Subcutaneous adipose tissue (tissue), 4 donors: Measurements from ENCODE around the gene COL6A5. TPM values are rescaled to one million over a fixed set of nuclear protein-coding genes. Genes with fewer than 3 reads are reported as not detected.

ENCODE experiments used
- total RNA-seq, 4 donors: library from RNA; depleted of rRNA; stranded (reverse); fragments of >200 nt; gene quantifications; one replicate each; pipeline ENCODE4 v1.1.0, GENCODE V29; 2016
- TF ChIP-seq, protein P1 (sequence below): fragments of 450-650 bp; IDR thresholded peaks from one replicate; pipeline ENCODE4 v1.5.1; 2016; ENCODE audit warnings: low read depth, mild to moderate bottlenecking, control low read depth, antibody characterized with exemption, moderate library complexity

The COL6A5 gene
- total RNA-seq, 4 donors from 2014 or later = not detected

DNA sequence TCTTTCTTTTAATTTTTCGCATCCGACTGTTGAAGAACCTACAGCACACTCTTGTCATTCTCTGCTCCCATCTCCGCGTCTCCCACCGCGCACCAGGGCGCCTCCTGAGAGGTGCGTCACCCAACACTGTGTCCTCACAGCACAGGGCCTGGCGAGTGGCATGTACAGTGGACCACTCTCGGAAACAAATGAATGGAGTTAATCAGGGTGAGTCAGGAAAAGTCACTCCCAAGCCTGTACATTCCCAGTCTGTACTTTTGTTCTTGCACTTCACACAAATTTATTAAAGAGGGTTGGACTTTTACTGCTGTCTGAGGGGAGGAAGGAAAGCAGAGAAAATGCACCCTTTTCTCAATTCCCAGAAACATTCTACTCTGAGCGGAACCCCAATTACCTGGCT is 172.1 kb downstream of the COL6A5 start:
- TF ChIP-seq, protein P1, sequence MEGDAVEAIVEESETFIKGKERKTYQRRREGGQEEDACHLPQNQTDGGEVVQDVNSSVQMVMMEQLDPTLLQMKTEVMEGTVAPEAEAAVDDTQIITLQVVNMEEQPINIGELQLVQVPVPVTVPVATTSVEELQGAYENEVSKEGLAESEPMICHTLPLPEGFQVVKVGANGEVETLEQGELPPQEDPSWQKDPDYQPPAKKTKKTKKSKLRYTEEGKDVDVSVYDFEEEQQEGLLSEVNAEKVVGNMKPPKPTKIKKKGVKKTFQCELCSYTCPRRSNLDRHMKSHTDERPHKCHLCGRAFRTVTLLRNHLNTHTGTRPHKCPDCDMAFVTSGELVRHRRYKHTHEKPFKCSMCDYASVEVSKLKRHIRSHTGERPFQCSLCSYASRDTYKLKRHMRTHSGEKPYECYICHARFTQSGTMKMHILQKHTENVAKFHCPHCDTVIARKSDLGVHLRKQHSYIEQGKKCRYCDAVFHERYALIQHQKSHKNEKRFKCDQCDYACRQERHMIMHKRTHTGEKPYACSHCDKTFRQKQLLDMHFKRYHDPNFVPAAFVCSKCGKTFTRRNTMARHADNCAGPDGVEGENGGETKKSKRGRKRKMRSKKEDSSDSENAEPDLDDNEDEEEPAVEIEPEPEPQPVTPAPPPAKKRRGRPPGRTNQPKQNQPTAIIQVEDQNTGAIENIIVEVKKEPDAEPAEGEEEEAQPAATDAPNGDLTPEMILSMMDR = no peak

DNA sequence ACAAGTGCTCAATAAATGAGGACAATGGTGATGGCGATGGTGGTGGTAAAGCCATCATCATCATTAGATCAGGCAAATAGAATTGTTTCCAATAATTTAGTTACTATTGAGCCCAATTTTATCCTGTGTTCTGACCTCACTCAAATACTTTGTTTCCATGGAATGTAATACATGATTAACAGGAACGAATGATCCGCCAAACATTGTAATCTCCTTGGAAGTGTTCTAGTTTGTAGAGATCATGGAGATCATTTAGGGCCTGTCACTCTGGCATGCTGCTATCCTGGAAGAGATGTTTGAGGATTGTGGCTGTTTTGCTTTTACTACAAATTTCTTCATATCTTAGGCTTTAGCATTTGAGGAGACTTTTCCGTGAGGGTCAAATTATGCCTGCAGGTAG is 174.3 kb downstream of the COL6A5 start:
- TF ChIP-seq, protein P1 = no peak

DNA sequence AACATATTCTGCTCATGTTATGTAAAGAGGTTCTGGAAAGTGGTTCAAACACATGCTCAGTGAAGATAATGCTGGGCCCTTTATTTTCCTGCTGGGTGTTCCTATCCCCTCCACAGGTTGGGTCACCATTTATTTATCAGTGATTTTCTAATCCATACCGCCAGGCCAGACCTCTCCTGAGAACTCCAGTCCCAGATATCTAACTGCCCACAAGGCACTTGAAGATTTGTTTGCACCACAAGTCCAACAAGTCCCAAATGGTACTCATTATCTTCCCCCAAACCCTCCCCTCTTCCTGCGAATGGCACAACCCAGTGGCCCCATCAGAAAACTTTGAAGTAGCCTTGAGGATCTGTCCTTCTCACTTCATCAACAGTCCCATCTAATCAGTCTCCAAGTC is 176.9 kb downstream of the COL6A5 start:
- TF ChIP-seq, protein P1 = no peak

DNA sequence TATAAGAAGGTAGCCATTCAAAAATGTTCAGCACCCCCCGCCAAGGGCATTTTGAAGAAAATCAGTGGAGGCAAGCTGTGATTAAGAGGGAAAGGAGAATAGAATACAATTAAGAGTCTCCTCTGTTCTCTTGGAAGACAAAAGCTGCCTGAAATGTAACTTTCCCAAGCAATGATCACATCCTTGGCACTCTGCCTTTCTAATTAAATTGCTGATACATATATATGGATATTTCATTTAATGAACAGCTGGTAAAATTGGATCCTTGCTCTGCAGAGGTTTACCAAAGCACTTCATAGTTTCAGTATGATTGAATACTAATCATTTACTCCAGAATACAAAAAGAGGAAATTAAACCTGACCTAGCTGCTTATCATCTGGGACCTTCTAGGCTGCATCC is 182.0 kb downstream of the COL6A5 start:
- TF ChIP-seq, protein P1 = no peak

DNA sequence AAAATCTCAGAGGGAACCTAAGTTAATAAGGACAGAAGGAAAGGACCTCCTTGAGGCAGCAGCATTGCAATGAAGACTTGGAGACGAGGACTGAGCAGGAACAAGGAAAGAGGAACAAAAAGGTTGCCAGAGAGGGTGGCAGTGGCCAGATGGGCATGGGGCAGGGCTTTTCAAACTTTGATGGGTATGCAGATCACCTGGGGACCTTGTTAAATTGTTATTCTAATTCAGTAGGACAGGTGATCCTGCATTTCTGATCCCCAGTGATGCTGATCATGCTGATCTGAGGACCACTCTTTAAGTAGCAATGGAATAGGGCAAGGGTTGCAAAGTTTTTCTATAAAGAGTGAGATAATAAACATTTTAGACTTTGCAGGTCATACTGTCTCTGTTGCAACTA is 182.6 kb downstream of the COL6A5 start:
- TF ChIP-seq, protein P1 = no peak

DNA sequence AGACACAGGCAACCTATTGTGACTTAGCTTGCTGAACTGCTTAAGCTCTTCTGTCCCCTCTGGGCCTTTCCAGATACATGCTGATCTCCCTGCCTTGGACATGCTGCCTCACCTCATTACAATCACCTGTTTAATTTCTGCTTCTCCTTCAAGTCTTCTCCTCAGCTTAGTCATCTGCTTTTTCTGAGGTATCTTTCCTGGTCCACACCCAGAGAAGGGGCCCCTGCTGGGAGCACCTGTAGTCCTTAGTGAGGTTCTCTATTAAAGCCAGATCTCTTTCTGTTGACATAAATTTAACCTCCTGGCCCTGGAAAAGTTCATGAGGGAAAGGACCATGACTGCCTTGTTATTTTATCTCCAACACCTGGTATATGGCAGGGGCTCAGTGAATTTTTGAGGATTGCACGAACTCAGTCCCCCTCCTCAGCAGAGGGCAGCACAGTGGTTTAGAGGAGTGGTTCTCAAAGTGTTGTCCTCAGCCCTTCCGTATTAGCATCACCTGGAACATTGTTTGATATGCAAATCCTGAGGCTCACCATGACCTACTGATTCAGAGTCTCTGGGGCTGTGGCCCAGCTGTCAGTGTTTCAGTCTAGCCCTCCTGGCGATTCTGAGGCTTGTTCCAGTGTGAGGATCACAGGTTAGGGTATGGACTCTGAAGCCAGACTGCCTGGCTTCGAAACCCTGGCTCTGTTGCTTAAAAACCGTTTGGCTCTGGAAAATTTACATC is 184.2 kb downstream of the COL6A5 start:
- TF ChIP-seq, protein P1 = no peak

DNA sequence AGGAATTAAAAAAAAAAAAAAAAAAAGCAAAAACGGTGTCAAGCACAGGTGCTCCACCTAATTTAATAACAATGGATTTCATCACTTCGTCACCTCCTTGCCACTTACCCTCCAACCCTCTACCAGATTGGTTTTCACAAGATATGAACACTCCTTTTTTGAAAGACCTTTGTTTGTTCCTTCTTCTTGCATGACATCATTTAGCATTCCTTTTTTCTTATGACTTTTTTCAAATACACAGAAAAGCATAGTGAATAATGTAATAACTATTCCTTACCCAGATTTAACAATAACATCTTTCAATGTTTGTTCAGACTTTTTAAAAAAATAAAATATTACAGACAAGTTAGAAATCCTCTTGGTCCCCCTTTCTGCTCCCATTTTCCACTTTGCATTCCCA is 187.8 kb downstream of the COL6A5 start:
- TF ChIP-seq, protein P1 = no peak

Other genes with a start within 250 kb of the COL6A5 start
- gene COL6A6, start 171.5 kb downstream of the COL6A5 start, total RNA-seq = 1 to 10 TPM in 1 of 4 donors, under 1 TPM in 3; 0.16 to 1.7 (median 0.31) TPM